Testis (tissue), 3 donors: ENCODE data around the gene CLEC7A. TPM values are rescaled to one million over a fixed set of nuclear protein-coding genes. Genes with fewer than 3 reads are reported as not detected.
A peak's percentile ranks its signal among the peaks of the same experiment; 100 is the strongest.

ENCODE experiments used
- DNase-seq: peaks from one replicate; pipeline ENCODE4 v3.0.0-alpha.2; 2019
- H3K27ac ChIP-seq, 2 donors: fragments of 200-600 bp; sonication (generic); one replicate each; pipeline ENCODE4 v1.5.1; 2019
- H3K27me3 ChIP-seq: fragments of 200-600 bp; sonication (generic); one replicate; pipeline ENCODE4 v1.5.1; 2019
- H3K36me3 ChIP-seq: fragments of 200-600 bp; sonication (generic); one replicate; pipeline ENCODE4 v1.5.1; 2017; ENCODE audit warnings: low read depth; ENCODE audit errors: missing control alignments
- H3K4me1 ChIP-seq: fragments of 200-600 bp; sonication (generic); one replicate; pipeline ENCODE4 v1.5.1; 2019
- H3K4me3 ChIP-seq, 2 donors: fragments of 200-600 bp; sonication (generic); one replicate each; pipeline ENCODE4 v1.5.1; 2017 to 2019
- H3K9me3 ChIP-seq: fragments of 200-600 bp; sonication (generic); one replicate; pipeline ENCODE4 v1.5.1; 2017
- POLR2A ChIP-seq: fragments of 450-650 bp; IDR thresholded peaks from one replicate; pipeline ENCODE4 v1.6.1; 2017; ENCODE audit warnings: antibody characterized with exemption, mild to moderate bottlenecking, moderate library complexity
- WGBS, 2 donors: methylation state at CpG; one replicate each; pipeline ENCODE4 v1.1.5; 2018; 5-methylcytosine and 5-hydroxymethylcytosine counted together
- intact Hi-C: fragments of 100-400 bp; cut with DNase I; formaldehyde crosslinking; loops from one replicate; pipeline ENCODE4 v1.15.1; 2023; ENCODE audit warnings: low total_unique reads
- polyA plus RNA-seq: library from polyadenylated mRNA; stranded (reverse); fragments of 350-450 nt; fragmentation: Illumina TruSeq; extraction: RNeasy Lipid Tissue Mini Kit (QIAGEN cat#74804); gene quantifications from one replicate; pipeline ENCODE4 v1.2.3, GENCODE V29; 2014; ENCODE audit warnings: low read depth, low replicate concordance; ENCODE audit not compliant: insufficient read depth
- total RNA-seq, 2 donors: library from RNA; depleted of rRNA; stranded (reverse); fragments of >200 nt; gene quantifications; one replicate each; pipeline ENCODE4 v1.2.3, GENCODE V29; 2016
- TF ChIP-seq, protein P1 (sequence below), 3 experiments: fragments of 450-650 bp in 2 of 3; fragments of 200-600 bp in 1 of 3; sonication (generic) in 1 of 3; IDR thresholded peaks; one replicate each; pipeline ENCODE4 v1.5.1; 2016 to 2019; ENCODE audit warnings: antibody characterized with exemption in 3 of 3, mild to moderate bottlenecking in 2 of 3, moderate library complexity in 1 of 3

The CLEC7A gene
- total and polyA plus RNA-seq, 3 donors from 2014 or later = 1.9 to 4.8 (median 4.4) TPM

DNA sequence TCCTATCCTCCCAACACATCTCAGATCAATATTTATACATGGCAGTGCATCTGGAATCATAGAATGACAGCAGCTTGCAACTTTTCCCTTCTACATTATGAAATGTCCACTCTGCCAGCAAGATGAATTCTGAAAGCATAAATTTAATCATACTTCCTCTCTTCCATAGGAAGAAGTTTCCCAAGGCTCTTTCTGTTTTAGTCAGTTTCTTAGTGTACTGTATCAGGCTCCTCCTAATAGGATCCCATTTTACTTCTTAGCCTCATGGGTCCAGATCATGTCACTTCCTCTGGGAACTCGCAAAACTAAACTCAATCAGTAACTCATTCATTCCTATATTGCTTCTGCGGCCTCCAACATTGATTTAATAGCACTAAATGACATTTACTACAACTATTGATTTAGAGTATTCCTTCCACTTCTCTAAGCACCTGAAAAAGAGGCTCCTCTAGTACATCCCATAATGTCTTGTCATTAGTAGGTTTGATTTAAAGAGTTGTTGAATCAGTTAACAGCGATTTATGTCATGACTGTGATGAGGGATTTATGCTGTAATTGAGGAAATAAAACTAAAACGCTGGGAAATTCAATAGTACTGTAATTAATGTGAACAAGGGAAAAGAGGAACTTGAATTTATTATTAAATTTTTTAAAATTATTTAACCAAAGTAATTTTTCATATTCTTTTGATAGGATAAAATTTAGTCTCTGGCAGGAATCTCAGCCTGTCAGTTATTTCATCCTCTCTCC, 35.2 kb downstream of the CLEC7A start:
- no peak for TF ChIP-seq POLR2A
- TF ChIP-seq, protein P1, sequence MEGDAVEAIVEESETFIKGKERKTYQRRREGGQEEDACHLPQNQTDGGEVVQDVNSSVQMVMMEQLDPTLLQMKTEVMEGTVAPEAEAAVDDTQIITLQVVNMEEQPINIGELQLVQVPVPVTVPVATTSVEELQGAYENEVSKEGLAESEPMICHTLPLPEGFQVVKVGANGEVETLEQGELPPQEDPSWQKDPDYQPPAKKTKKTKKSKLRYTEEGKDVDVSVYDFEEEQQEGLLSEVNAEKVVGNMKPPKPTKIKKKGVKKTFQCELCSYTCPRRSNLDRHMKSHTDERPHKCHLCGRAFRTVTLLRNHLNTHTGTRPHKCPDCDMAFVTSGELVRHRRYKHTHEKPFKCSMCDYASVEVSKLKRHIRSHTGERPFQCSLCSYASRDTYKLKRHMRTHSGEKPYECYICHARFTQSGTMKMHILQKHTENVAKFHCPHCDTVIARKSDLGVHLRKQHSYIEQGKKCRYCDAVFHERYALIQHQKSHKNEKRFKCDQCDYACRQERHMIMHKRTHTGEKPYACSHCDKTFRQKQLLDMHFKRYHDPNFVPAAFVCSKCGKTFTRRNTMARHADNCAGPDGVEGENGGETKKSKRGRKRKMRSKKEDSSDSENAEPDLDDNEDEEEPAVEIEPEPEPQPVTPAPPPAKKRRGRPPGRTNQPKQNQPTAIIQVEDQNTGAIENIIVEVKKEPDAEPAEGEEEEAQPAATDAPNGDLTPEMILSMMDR (IDR thresholded peaks at IDR 0.05) = no peak
- Histone ChIP-seq H3K9me3 (no peaks in the 10 kb centered on the region), H3K4me1 (no peaks in the 10 kb centered on the region), H3K4me3 (no peak overlapping the region), H3K36me3 (no peaks in the 10 kb centered on the region), H3K27ac (peak overlapping the region in 1 of 2 donors; percentile 38), H3K27me3 (no peaks in the 10 kb centered on the region)
- DNase-seq = no peak
- intact Hi-C loops = no loop called here
- 81 to 87% methylated on average over 4 of the region's 4 CpGs for WGBS, 2 donors

GRCh38 chr12:10088955-10089900, 40.8 kb downstream of the CLEC7A start:
- H3K36me3 ChIP-seq = no peaks in the 10 kb centered on the region
- no peaks in the 10 kb centered on the region for H3K27me3 ChIP-seq
- intact Hi-C loops = no loop called here
- no peaks in the 10 kb centered on the region for H3K4me1 ChIP-seq
- peak overlapping the region in 1 of 2 donors; percentile 37 for H3K27ac ChIP-seq
- no peaks in the 10 kb centered on the region for H3K9me3 ChIP-seq
- no peak overlapping the region for H3K4me3 ChIP-seq
- WGBS, 2 donors = 26 to 36% methylated on average over 8 of the region's 8 CpGs
- DNase-seq = peak; percentile 77
- TF ChIP-seq POLR2A = no peak
- TF ChIP-seq, protein P1 (IDR thresholded peaks at IDR 0.05) = no peak

DNA sequence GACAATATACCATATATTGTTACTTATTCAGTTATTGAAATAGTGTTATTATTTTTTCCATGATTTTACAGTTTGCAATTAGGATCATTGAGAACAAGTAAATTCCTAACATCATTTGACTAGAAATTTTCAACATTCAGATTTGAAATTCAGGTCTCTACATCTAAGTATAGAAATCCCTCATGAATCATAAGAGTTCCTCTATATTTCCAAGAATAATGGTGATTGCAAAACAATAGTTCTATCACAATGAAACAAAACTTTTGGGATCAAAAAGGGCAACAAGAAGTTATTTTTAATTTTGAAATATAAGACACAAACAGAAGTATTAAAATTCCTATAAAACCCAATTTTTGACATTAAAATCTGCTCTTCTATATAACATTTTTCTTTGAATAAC, 42.0 kb downstream of the CLEC7A start:
- no peak for DNase-seq
- Histone ChIP-seq H3K36me3 (no peaks in the 10 kb centered on the region), H3K4me1 (no peaks in the 10 kb centered on the region), H3K27me3 (no peaks in the 10 kb centered on the region), H3K27ac (no peak overlapping the region), H3K4me3 (no peak overlapping the region), H3K9me3 (no peaks in the 10 kb centered on the region)
- TF ChIP-seq POLR2A = no peak
- TF ChIP-seq, protein P1 (IDR thresholded peaks at IDR 0.05) = no peak
- intact Hi-C loops = no loop called here

DNA sequence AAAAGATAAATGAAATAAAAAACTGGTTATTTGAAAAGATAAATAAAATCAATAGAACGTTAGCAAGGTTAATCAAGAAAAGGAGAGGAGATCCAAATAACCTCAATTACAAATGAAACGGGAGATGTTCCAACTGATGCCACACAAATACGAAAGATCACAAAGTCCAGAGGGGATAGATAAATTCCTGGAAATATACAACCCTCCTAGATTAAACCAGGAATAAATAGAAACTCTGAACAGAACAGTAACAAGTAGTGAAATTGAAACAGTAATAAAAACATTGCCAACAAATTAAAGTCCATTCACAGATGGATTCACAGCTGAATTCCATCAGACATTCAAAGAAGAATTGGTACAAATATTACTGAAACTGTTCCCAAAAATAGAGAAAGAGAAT, 43.6 kb downstream of the CLEC7A start:
- intact Hi-C loops = no loop called here
- no peaks in the 10 kb centered on the region for H3K4me1 ChIP-seq
- H3K27ac ChIP-seq = no peak overlapping the region
- H3K36me3 ChIP-seq = no peaks in the 10 kb centered on the region
- 57 to 67% methylated on average over 3 of the region's 3 CpGs for WGBS, 2 donors
- H3K9me3 ChIP-seq = no peaks in the 10 kb centered on the region
- no peak for TF ChIP-seq POLR2A
- TF ChIP-seq, protein P1 (IDR thresholded peaks at IDR 0.05) = no peak
- DNase-seq = no peak
- no peaks in the 10 kb centered on the region for H3K27me3 ChIP-seq
- H3K4me3 ChIP-seq = no peak overlapping the region
